Ascending aorta (tissue), 2 donors: ENCODE results near the gene SALL3. TPM values are rescaled to one million over a fixed set of nuclear protein-coding genes. Genes with fewer than 3 reads are reported as not detected.

ENCODE experiments used
- DNase-seq, 2 donors: peaks; one replicate each; pipeline ENCODE4 v3.0.0-alpha.2; 2019; ENCODE audit warnings: low spot score in 2 of 2
- H3K27ac ChIP-seq, 2 donors: fragments of 200-600 bp; sonication (generic); one replicate each; pipeline ENCODE4 v1.5.1; 2016 to 2017; ENCODE audit warnings: mild to moderate bottlenecking in 1 of 2
- H3K27me3 ChIP-seq: fragments of 200-600 bp; sonication (generic); one replicate; pipeline ENCODE4 v1.5.1; 2017
- H3K36me3 ChIP-seq, 2 donors: fragments of 200-600 bp; sonication (generic); one replicate each; pipeline ENCODE4 v1.5.1; 2016
- H3K4me1 ChIP-seq, 2 donors: fragments of 200-600 bp; sonication (generic); one replicate each; pipeline ENCODE4 v1.5.1; 2016 to 2017; ENCODE audit warnings: mild to moderate bottlenecking in 1 of 2
- H3K4me3 ChIP-seq, 2 donors: fragments of 200-600 bp; sonication (generic); one replicate each; pipeline ENCODE4 v1.5.1; 2016 to 2017; ENCODE audit warnings: mild to moderate bottlenecking in 1 of 2
- H3K9me3 ChIP-seq, 2 donors: fragments of 200-600 bp; sonication (generic); one replicate each; pipeline ENCODE4 v1.5.1; 2016
- intact Hi-C: fragments of 100-400 bp; cut with DNase I; formaldehyde crosslinking; loops from one replicate; pipeline ENCODE4 v1.15.1; 2023
- total RNA-seq: library from RNA; depleted of rRNA; stranded (reverse); fragments of >200 nt; gene quantifications from one replicate; pipeline ENCODE4 v1.1.0, GENCODE V29; 2016
- TF ChIP-seq, protein P1 (sequence below), 3 experiments: fragments of 200-600 bp in 2 of 3; fragments of 450-650 bp in 1 of 3; sonication (generic) in 2 of 3; IDR thresholded peaks; one replicate each; pipeline ENCODE4 v1.5.1; 2016 to 2019; ENCODE audit warnings: antibody characterized with exemption in 3 of 3, mild to moderate bottlenecking in 1 of 3, moderate library complexity in 1 of 3

The SALL3 gene
- total RNA-seq, 1 donor from 2014 or later, result not detected

DNA sequence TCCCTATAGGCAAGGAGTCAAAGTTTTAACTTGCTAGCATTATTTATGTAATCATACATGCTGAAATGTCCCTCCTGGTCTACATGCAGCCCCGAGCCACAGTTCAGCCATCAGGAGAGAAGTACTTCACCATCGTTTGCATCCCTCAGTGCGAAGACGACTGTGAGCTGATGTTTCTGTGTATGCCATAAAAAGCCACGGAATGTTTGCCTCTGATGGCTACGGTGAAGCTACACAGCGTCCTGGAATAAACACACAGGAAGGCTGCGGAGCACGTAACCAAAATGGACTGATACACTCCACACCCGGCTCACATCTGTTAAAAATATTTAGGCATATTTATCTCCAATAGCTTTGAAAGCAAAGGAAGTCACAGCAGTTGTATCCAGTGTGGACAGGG is 4.3 kb upstream of the SALL3 start:
- TF ChIP-seq, protein P1, sequence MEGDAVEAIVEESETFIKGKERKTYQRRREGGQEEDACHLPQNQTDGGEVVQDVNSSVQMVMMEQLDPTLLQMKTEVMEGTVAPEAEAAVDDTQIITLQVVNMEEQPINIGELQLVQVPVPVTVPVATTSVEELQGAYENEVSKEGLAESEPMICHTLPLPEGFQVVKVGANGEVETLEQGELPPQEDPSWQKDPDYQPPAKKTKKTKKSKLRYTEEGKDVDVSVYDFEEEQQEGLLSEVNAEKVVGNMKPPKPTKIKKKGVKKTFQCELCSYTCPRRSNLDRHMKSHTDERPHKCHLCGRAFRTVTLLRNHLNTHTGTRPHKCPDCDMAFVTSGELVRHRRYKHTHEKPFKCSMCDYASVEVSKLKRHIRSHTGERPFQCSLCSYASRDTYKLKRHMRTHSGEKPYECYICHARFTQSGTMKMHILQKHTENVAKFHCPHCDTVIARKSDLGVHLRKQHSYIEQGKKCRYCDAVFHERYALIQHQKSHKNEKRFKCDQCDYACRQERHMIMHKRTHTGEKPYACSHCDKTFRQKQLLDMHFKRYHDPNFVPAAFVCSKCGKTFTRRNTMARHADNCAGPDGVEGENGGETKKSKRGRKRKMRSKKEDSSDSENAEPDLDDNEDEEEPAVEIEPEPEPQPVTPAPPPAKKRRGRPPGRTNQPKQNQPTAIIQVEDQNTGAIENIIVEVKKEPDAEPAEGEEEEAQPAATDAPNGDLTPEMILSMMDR (IDR thresholded peaks at IDR 0.05), result no peak
- Histone ChIP-seq H3K27ac (no peak overlapping the region), H3K9me3 (no peaks in the 10 kb centered on the region), H3K27me3 (peaks cover 6% of the 10 kb centered on the region), H3K36me3 (no peaks in the 10 kb centered on the region), H3K4me3 (no peak overlapping the region), H3K4me1 (peaks cover 0 to 2% of the 10 kb centered on the region in 2 donors)
- no peak for DNase-seq
- intact Hi-C loops, result no loop called here

DNA sequence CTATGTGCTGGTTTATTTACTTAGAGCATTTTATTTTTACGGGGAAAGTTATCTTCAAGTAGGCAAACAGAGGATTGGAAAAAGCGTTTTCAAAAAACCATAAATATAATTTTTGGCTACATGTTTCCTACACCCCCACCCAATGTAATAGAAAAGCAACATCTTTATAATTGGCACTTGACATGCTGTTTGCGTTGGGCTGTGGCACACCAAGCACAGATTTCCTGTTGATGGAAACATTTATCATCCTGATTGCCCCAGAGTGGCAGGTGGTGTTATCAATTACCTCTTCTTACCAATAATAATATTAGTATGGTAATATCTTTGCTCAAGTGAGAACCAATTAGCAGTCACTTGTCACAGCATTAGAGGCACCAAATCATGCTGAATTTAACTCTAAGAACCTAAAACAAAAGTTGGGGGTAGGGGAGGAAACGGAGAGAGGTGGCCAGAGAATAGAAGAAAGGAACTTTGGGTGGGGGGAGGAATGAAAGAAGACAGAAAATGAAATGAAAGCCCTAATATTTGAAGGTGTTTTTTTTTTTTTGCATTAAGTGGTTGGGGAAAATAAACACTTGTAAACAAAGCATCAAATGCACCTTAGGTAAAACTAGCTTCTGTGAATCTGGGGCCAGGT is 3.8 kb upstream of the SALL3 start:
- Histone ChIP-seq H3K4me1 (peaks cover 2 to 7% of the 10 kb centered on the region in 2 donors), H3K36me3 (no peaks in the 10 kb centered on the region), H3K4me3 (no peak overlapping the region), H3K27me3 (peaks cover 11% of the 10 kb centered on the region), H3K27ac (no peak overlapping the region), H3K9me3 (no peaks in the 10 kb centered on the region)
- intact Hi-C loops, result no loop called here
- TF ChIP-seq, protein P1 (IDR thresholded peaks at IDR 0.05), result no peak
- no peak for DNase-seq

DNA sequence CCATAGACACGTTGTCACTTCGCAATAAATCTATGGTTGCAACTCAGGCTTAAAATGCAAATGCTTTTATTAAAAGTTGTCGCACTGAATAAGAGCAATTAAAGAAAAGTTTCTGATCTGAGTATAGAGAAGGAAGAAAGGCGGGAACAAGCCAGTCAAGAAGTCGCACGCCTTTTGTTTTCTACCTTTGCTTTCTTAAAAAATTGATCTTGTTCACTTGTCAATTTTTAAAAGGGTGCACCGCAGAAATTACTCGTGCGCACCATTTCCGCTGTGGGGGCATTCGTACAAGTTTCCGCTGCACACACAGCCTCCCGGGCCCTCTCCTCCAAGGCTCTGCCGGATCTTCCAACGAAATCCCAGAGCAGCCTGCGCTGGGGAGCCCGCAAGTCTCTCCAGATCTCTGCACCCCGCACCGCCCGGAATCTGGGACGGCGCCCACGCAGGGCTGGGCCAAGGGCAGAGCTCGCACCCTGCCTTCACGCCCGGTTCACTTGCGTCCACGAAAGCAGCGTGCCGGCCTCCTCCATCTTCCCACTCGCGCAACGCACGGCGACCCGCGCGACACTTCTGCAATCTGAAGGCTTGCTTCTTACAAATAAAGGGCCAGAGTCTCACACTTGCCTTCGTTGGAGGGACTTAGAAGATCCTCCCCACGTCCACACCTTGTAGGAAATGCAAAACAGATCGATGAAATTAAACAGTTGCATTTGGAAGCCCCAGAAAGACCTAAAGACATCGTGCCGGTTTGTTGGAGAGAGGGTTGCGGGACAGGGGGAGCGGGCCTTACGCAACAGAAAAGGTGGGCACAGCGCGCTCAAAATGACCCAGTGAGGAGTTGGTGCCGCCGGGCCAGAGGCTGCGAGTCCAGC is 2.6 kb upstream of the SALL3 start:
- no peak overlapping the region for H3K4me3 ChIP-seq
- no peak overlapping the region for H3K27ac ChIP-seq
- H3K9me3 ChIP-seq, result no peaks in the 10 kb centered on the region
- H3K27me3 ChIP-seq, result peaks cover 17% of the 10 kb centered on the region
- no peak for DNase-seq
- H3K36me3 ChIP-seq, result no peaks in the 10 kb centered on the region
- intact Hi-C loops, result no loop called here
- H3K4me1 ChIP-seq, result peaks cover 2 to 8% of the 10 kb centered on the region in 2 donors
- TF ChIP-seq, protein P1 (IDR thresholded peaks at IDR 0.05), result no peak

DNA sequence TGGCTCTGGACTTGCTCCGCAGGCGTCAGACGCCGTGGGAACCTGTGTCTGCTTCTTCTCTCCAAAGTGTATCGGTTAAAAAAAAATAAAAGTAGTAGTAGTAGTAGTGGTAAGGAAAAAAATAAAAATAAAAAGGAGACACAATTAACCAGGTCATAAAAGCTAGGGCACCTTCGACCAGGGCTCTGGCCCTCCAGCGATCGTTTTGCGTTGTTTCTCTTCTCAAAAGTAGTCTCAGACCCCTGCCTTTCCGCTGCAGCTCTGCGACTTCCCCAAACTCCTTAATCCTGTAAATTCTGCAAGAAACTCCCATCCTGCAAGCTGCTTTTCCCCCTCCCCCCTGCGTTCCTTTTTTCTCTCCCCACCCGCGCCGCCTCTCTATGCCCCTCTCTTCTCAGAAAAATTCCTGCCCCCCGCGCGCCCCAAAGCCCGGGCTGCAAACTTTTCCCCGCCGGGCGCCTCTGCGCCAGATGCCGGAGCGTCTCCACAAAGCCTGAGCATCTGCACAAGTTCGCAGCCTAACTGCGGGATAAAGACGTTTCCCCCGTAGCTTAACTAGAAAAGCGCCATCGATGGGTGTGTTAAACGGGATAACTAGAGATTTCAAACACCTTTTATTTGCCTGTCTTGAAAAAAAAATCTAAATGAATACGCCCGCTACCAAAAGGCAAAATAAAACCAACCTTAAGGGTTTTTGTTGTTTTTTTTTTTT is 1.8 kb upstream of the SALL3 start:
- DNase-seq, result no peak
- TF ChIP-seq, protein P1 (IDR thresholded peaks at IDR 0.05), result no peak
- Histone ChIP-seq H3K27ac (no peak overlapping the region), H3K4me1 (peaks cover 2 to 8% of the 10 kb centered on the region in 2 donors), H3K27me3 (peaks cover 17% of the 10 kb centered on the region), H3K9me3 (no peaks in the 10 kb centered on the region), H3K36me3 (no peaks in the 10 kb centered on the region), H3K4me3 (no peak overlapping the region)
- intact Hi-C loops, result no loop called here

DNA sequence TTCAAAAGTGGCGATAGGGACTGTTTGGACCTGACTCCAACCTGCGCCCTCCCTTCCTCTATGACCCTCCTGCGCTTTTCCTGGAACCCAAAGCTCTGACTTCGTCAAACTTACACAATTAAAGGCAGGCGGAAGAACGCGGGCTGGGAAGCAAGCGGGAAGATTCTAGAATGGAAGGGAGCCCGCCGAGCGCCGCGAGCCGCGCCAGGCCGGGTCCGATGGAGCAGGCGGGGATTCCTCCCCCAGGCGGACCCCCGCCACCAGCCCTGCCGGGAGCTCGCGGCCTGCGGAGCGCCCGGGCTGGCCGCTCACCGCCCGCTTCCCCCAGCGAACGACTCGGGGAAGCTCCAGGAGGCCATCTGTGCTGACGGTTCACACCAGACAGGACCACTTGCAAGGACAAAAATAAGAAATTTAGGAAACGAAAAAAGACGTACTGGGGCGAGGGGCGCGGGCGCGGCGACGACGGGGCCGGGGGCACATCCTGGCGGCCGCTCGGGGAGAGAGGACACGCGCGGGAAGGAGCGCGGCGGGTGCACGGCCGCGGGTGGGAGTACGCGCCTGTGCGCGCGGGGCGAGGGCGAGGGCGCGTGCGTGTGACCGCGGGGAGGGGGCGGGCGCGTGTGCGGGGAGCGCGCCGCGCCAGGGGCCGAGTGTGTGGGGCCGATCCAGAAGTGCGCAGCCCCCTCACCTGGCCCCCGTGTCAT is 1.1 kb upstream of the SALL3 start:
- Histone ChIP-seq H3K4me3 (peak overlapping the region in 1 of 2 donors; percentile 42), H3K4me1 (peaks cover 2 to 8% of the 10 kb centered on the region in 2 donors)

More for the DNA sequence above, 1.1 kb upstream of the SALL3 start:
- peaks cover 12% of the 10 kb centered on the region for H3K27me3 ChIP-seq
- DNase-seq, result no peak
- no peak overlapping the region for H3K27ac ChIP-seq
- H3K9me3 ChIP-seq, result no peaks in the 10 kb centered on the region
- H3K36me3 ChIP-seq, result no peaks in the 10 kb centered on the region
- intact Hi-C loops, result no loop called here
- TF ChIP-seq, protein P1 (IDR thresholded peaks at IDR 0.05), result no peak
